GM19455 (cell line): Measurements from ENCODE around the gene RILP.

ENCODE experiments used
- ATAC-seq: cut with Tn5 transposase; IDR thresholded peaks from one replicate; pipeline ENCODE4 v1.9.1; 2021; ENCODE audit not compliant: unreplicated experiment

The RILP gene

GRCh38 chr17:1605681-1606351 is 43.9 kb downstream of the RILP start:
- ATAC-seq: no peak

GRCh38 chr17:1604831-1605528 is 44.7 kb downstream of the RILP start:
- ATAC-seq: no peak

GRCh38 chr17:1601571-1601970 is 48.1 kb downstream of the RILP start:
- no peak for ATAC-seq

- ATAC-seq: no peak
Observed at GRCh38 chr17:1598399-1599095, 51.1 kb downstream of the RILP start.

GRCh38 chr17:1597861-1598342 is 51.8 kb downstream of the RILP start:
- no peak for ATAC-seq
